Thoracic aorta (tissue), 2 donors: ENCODE results near the gene SUSD6. TPM values are rescaled to one million over a fixed set of nuclear protein-coding genes. Genes with fewer than 3 reads are reported as not detected.

ENCODE experiments used
- ATAC-seq: fragments of 150-250 bp; one replicate; pipeline ENCODE4 v1.8.0; 2017; ENCODE audit warnings: low read depth; ENCODE audit not compliant: insufficient number of reproducible peaks, low FRiP score
- DNase-seq: peaks from one replicate; pipeline ENCODE4 v3.0.0-alpha.2; 2020; ENCODE audit warnings: low spot score
- H3K27ac ChIP-seq, 2 donors: fragments of 200-600 bp; sonication (generic); 1 replicate in 1 of 2; 2 replicates in 1 of 2; pipeline ENCODE4 v1.5.1; 2016; ENCODE audit warnings: mild to moderate bottlenecking in 2 of 2, moderate library complexity in 2 of 2
- H3K27me3 ChIP-seq: fragments of 200-600 bp; sonication (generic); replicated peaks from 2 replicates; pipeline ENCODE4 v1.6.0; 2016; ENCODE audit warnings: mild to moderate bottlenecking; ENCODE audit not compliant: insufficient read depth
- H3K36me3 ChIP-seq: fragments of 200-600 bp; sonication (generic); one replicate; pipeline ENCODE4 v1.5.1; 2016
- H3K4me1 ChIP-seq, 2 donors: fragments of 200-600 bp; sonication (generic); 1 replicate in 1 of 2; 2 replicates in 1 of 2; pipeline versions ENCODE4 v1.5.1 to v1.6.0; 2016; ENCODE audit warnings: low read depth in 2 of 2, mild to moderate bottlenecking in 1 of 2; ENCODE audit not compliant: control insufficient read depth in 1 of 2
- H3K4me3 ChIP-seq: fragments of 200-600 bp; sonication (generic); 2 replicates; pipeline ENCODE4 v1.5.1; 2016; ENCODE audit warnings: mild to moderate bottlenecking
- H3K9me3 ChIP-seq: fragments of 200-600 bp; sonication (generic); 2 replicates; pipeline ENCODE4 v1.5.1; 2016
- total RNA-seq, 2 donors: library from RNA; depleted of rRNA; stranded (reverse); fragments of >200 nt; gene quantifications; one replicate each; pipeline versions ENCODE4 v1.1.0 to v1.2.3, GENCODE V29; 2016
- TF ChIP-seq, protein P1 (sequence below): fragments of 200-600 bp; sonication (generic); IDR thresholded peaks from one replicate; pipeline ENCODE4 v1.5.1; 2019; ENCODE audit warnings: antibody characterized with exemption

The SUSD6 gene
- total RNA-seq, 2 donors from 2014 or later = 51.7 to 80.1 TPM

DNA sequence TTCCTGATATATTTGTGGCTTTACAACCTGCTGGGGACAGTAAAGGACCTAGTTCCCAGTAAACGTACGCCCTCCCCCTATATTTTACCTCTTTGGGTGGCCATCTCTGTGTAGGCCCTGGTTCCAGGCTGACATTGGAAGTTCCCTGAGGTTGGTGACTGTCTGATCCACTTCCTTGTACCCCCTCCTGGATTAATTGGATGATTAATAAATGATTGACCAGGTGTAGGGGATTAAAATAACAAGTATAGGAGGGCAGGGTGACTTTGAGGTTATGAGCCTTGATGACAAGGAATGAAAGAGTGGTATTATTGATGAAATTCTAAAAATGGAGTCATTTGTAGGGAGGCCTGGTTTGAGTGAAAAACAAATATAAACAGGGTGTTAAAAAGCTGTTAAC lies 9.6 kb downstream of the SUSD6 start:
- Histone ChIP-seq H3K4me3 (no peak overlapping the region), H3K36me3 (no peaks in the 10 kb centered on the region), H3K4me1 (peaks cover 67 to 87% of the 10 kb centered on the region in 2 donors), H3K27ac (no peak overlapping the region), H3K27me3 (no peaks in the 10 kb centered on the region), H3K9me3 (no peaks in the 10 kb centered on the region)
- ATAC-seq (no peak), DNase-seq (no peak)
- TF ChIP-seq, protein P1, sequence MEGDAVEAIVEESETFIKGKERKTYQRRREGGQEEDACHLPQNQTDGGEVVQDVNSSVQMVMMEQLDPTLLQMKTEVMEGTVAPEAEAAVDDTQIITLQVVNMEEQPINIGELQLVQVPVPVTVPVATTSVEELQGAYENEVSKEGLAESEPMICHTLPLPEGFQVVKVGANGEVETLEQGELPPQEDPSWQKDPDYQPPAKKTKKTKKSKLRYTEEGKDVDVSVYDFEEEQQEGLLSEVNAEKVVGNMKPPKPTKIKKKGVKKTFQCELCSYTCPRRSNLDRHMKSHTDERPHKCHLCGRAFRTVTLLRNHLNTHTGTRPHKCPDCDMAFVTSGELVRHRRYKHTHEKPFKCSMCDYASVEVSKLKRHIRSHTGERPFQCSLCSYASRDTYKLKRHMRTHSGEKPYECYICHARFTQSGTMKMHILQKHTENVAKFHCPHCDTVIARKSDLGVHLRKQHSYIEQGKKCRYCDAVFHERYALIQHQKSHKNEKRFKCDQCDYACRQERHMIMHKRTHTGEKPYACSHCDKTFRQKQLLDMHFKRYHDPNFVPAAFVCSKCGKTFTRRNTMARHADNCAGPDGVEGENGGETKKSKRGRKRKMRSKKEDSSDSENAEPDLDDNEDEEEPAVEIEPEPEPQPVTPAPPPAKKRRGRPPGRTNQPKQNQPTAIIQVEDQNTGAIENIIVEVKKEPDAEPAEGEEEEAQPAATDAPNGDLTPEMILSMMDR = no peak

DNA sequence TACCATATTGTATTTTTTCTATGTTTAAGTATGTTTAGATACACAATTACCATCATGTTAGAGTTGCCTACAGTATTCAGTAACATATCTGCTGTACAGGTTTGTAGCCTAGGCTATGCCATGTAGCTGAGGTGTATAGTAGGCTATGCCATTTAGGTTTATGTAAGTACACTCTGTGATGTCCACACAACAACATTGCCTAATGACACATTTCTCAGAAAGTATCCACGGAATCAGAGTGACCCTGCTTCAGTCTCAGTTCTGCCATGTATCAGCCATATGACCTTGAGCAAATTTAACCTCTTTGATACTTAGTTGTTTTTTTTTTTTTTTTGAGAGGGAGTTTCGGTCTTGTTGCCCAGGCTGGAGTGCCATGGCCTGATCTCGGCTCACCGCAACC lies 12.7 kb downstream of the SUSD6 start:
- DNase-seq (no peak), ATAC-seq (no peak)
- Histone ChIP-seq H3K9me3 (no peaks in the 10 kb centered on the region), H3K27me3 (no peaks in the 10 kb centered on the region), H3K4me3 (no peak overlapping the region), H3K27ac (no peak overlapping the region), H3K4me1 (peaks cover 45 to 62% of the 10 kb centered on the region in 2 donors), H3K36me3 (no peaks in the 10 kb centered on the region)
- TF ChIP-seq, protein P1 = no peak

DNA sequence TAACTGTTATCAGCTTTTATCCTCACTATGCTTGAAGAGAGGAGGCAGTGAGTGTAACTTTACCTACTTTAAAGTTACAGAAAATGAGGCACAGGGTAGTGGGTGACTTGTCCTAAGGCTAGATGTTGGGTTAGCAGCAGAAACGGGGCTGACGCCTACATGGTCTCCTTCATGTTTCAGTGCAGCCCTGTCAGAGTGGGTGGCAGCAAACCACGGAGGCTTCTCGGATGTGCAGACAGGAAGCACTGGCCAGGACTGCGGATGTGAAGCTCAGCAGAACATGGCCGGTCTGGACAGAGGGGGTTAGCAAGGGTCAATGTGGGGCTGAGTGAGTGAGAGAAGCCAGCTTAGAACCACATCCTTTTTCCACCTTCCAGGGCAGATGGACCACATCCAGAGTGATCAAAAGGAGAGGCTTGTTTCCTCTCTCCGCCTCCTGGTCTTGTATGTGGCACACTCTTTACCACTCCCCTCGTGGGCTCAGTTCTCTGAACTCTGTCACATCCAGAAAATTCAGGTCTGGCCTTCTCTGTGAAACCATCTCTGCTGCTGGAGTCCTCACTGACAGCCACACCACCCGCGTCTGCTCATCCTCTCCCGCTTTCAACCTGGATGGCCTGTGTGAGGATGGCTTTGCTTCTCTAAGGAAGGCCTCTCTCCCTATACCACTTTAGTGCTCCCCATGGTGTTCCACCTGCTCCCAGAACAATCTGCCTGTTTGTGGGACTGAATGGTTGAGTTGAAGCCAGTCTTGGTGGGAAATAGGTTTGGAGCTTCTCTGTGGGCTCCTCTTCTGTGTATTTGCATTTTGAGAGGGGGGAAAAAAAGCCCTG lies 14.1 kb downstream of the SUSD6 start:
- TF ChIP-seq, protein P1 = no peak
- peak; percentile 13 for DNase-seq
- H3K9me3 ChIP-seq = no peaks in the 10 kb centered on the region
- H3K36me3 ChIP-seq = no peaks in the 10 kb centered on the region
- ATAC-seq = no peak
- peaks cover 37 to 60% of the 10 kb centered on the region in 2 donors for H3K4me1 ChIP-seq
- H3K27ac ChIP-seq = no peak overlapping the region
- peak overlapping the region; percentile 0 for H3K4me3 ChIP-seq
- no peaks in the 10 kb centered on the region for H3K27me3 ChIP-seq

DNA sequence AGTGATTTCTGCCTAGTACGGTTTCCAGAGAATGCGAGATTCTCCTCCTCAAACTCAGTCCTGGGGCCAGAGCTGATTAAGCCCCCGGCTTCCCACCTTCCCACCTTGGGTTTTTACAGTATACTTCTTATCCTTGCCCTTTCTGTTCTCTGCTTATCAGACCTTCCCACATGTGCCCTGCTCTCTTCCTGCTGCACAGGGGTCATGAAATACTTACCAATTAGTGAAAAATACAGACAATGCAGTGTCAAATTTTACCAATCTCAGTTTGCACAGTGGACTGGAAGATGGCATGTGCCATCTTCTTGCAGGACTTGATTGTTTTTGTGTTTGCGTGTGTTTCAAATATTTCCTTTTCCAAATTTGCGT lies 14.7 kb downstream of the SUSD6 start:
- ATAC-seq (no peak), DNase-seq (no peak)
- TF ChIP-seq, protein P1 = no peak
- H3K36me3 ChIP-seq = no peaks in the 10 kb centered on the region
- H3K4me1 ChIP-seq = peaks cover 31 to 60% of the 10 kb centered on the region in 2 donors
- no peaks in the 10 kb centered on the region for H3K9me3 ChIP-seq
- no peak overlapping the region for H3K4me3 ChIP-seq
- H3K27me3 ChIP-seq = no peaks in the 10 kb centered on the region
- H3K27ac ChIP-seq = no peak overlapping the region

DNA sequence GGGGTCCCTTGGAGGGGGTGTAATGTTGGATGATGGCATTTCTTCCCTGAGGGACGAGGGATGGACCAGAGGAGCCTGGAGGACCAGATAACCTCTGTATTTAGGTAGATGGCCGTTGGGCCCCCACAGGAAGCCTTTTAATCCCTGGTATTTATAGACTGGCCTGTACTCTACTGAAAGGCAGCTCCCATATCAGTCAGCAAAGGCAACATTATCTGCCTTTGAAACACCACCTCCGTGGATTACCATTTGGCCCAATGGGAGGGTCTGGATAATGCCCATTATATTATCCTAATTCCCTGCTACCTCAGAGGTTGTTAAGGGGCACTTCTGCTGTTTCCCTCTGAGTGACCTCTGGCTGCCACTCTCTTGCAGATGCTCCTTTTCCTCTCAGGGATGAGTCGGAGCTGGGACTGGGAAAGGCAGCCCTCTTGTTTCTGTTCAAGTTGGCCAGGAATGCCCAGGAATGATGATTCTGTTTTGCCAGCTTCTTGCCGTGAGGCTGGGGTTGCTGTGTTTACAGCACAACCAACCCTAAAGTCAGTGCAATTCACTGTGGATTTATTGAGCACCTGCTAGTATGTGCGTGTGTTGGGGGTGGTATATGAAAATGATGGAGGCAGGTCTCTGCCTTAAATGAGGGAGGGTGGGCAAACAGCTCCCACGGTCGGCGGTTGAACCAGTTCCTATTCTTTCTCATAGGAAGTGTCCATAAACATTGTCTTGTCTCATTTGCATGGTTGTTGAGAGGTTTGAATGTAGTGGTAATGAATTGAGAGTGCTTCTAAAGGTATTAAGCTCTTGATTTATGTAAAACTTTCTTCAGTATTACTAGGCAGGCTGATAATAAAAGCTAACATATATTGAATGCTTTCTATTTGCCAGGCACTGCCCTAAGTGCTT lies 18.1 kb downstream of the SUSD6 start:
- Histone ChIP-seq H3K4me1 (peaks cover 43 to 72% of the 10 kb centered on the region in 2 donors), H3K9me3 (no peaks in the 10 kb centered on the region), H3K4me3 (no peak overlapping the region), H3K27me3 (no peaks in the 10 kb centered on the region), H3K36me3 (no peaks in the 10 kb centered on the region), H3K27ac (no peak overlapping the region)
- no peak for DNase-seq
- TF ChIP-seq, protein P1 = no peak
- ATAC-seq = no peak
